GM08714 (cell line): ENCODE data around the gene STK11.
A peak's percentile ranks its signal among the peaks of the same experiment; 100 is the strongest.

Experiments used
- H3K4me3 ChIP-seq: fragments of 200-500 bp; sonication (Bioruptor generic); 2 replicates; pipeline ENCODE4 v1.5.1; 2014; ENCODE audit warnings: mild to moderate bottlenecking, low read length, inconsistent platforms
- ZNF274 ChIP-seq: IDR thresholded peaks from 2 replicates; pipeline ENCODE4 v1.6.1; 2012; ENCODE audit warnings: mild to moderate bottlenecking, low read depth, low read length

The STK11 gene

DNA sequence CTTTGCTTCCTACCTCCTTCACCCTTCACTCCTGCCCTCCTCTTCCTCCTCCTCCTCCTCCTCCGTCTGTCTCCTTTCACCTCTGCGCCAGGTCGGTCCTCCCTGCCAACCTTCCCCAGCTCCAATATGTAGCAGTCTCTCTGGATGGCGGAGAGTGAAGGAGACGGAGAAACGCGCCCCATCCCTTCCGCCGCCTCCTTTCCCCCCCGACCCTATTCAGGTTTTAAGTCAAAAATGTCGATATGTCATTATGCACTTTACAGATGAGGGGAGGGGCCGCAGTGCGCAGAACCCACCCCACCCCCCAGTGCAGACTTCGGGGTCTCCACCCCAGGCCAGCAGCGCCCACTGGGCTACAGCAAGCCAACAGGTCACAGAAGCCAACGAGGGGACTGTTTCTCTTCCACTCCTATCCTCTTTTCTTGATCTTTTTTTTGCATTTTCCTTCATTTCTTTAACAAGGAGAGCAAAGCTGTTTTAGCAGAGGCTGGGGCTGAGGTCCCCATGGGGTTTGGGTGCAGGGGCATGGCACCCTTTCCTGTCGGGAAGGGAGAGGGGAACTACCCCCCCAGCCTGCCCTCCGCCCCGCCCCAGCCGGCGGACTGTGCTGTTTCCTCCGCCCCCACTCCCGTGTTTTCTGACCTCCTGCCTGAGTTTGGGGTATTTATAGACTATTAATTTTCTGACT, 52.0 kb downstream of the STK11 start:
- no peak for TF ChIP-seq ZNF274

DNA sequence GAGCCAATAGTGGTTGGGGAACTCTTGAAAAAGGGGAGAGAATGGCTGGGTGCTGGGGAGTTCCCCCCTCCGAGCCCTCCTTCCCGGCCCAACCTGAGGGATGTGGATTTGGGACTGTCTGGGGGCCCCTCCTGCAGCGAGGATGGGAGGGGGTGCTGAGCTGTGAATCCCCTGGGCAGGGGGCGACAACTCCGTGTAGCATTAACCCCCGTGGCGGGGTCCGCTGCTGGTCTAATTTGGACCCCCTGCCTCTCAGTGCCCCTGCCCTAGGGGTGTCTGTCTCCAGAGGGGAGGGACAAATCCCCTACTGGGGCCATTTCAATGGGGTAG, 52.5 kb downstream of the STK11 start:
- peak overlapping the region; percentile 15; the same call in 1 of the 2 replicates for H3K4me3 ChIP-seq
- TF ChIP-seq ZNF274, result no peak

More for the DNA sequence above, 52.0 kb downstream of the STK11 start:
- no peak overlapping the region; the same call in 1 of the 2 replicates for H3K4me3 ChIP-seq

DNA sequence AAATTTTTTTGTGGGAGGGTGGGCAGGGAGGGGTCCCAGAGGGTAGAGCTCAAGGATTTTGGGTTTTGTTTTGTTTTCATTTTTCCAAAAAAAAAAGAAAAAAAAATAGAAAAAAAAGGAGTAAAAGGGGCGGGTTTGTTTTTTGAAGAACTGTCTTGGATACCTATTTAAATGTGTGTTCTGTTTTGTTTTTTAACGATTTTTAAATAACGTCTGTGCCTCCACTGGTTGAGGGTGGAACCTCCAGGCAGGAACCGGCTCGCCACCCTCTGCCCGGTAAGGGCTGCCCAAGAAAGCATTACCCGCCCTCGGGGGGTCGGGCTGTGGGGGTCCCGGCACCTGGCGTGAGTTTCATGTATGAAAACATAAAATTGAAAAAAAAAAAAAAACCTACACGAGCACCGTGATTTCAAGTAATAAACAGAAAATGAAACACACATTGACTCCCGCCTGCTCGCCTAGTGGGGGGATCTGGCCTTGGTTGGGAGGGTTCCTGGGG, 53.2 kb downstream of the STK11 start:
- no peak for TF ChIP-seq ZNF274
- peak overlapping the region; percentile 59; the same call in 1 of the 2 replicates for H3K4me3 ChIP-seq

DNA sequence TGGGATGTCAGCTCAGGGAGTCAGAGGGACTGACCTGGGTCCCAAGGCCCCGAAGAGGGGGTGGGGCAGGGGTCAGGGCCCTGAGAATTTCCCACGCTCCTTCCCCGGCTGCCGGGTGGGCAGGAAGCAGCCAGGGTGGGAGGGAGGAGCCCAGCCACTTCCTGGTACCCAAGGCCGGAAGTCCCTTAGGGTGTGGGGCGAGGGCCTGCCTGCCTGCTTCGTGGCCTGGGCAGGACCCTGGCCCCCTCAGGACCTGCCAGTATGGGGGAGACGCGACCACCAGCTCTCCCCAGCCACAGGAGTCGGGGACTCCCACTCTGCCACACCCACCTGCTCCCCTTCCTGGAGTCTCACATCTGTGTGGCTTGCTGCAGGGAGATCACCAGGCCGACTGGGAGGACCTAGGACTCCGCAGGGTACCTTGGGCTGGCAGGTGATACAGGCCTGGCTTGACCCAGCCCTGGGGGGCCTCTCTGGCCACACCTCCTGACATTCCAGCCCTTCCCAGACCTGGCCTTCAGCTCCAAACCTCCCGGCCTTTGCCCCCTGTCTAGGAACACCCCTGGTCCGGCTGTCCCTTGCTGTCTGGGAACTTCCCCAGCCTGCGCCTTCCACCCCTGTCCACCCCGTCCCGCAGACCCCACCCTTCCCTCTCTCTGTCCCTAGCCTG, 53.8 kb downstream of the STK11 start:
- H3K4me3 ChIP-seq, result peak overlapping the region; percentile 59; the same call in 1 of the 2 replicates
- TF ChIP-seq ZNF274, result no peak

DNA sequence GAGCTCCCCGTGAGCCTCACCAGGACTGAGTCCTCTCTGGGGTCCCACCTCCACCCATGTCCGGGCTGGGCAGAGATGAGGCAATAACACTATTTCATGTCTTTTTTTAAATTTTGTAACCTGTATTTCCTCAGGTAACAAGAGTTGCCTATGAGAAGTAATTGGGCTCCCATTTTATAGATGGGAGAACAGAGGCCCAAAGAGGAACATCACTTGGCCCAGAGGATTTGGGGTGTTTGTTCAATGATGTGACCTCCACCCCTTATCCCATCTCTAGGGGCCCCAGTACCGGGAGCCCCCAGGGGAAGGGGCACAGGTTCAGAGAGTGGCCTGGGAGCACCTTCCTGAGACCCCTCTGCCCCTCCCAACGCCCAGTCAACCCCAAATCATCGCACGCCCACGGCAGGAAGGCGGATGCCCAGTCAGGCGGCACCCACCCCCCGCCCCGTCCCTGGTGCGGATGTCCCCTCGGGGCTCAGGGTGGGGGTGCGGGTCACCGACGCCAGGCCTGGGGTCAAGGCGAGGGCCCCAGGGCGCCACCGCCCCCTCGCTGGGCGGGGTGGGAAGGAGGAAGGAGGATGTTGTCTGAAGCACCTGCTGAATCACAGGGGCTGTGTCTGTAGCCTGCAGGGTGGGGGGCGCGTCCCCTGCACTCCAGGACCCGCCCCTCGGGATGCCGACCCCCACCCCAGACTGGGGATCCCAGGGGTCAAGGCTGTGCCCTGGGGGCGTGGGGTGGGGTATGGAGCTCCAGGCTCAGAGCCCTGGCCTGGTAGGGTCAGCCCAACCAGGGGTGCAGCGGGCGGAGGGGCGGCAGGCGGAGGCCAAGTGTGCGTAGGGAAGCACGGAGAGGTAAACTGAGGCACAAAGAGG, 54.5 kb downstream of the STK11 start:
- no peak for TF ChIP-seq ZNF274
- H3K4me3 ChIP-seq, result peak overlapping the region; percentile 25; the same call in 1 of the 2 replicates

DNA sequence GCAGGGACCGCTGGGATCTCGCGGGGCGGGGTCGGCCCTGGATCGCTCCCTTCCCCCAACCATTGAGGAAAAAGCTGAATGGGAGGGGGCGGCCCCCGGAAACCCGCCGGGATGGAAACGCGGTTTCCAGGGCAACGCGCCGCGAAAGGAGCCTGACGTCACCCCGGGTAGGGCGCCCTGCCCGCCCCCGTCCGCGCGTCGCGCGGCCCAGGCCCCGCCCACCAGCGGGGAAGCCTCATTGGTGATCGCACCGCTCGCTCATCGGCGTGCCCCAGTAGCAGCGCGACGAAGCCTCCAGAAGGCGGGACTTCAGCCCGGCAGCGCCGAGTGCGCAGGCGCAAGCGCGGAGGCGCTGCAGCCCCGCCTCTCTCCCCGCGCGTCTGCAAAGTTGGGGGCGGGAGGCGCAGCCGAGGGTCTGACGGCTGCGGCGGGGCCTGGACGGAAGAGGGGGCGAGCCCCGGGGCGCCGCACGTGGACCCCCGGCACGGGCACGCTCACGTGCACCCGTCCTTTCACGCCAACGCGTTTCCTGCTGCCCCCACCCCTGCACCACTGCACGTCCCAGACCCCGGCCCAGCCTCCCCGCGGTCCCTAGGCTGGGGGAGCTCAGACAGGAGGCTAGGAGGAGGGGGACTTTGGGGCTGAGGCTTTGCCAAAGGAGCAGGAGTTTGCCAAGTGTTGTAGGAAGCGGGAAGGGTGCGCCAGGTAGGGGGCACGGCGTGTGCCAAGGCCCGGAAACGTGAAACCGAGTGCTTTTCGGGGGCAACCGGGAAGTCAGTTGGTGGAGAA, 55.4 kb downstream of the STK11 start:
- H3K4me3 ChIP-seq, result peak overlapping the region; percentile 73; the same call in 1 of the 2 replicates
- no peak for TF ChIP-seq ZNF274

DNA sequence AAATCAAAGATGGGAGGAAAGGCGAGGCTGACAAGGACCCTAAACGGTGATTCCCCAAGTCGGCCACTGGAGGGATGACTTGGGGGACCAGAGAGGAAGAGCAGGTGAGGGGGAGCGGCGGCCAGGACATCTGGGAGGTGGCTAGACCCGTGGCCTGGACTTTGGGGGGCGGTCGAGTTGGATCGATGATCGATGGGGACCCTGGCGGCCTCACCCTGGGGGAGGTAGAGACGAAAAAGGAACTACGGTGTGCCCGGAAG, 55.9 kb downstream of the STK11 start:
- no peak for TF ChIP-seq ZNF274
- peak overlapping the region; percentile 73; the same call in 1 of the 2 replicates for H3K4me3 ChIP-seq

DNA sequence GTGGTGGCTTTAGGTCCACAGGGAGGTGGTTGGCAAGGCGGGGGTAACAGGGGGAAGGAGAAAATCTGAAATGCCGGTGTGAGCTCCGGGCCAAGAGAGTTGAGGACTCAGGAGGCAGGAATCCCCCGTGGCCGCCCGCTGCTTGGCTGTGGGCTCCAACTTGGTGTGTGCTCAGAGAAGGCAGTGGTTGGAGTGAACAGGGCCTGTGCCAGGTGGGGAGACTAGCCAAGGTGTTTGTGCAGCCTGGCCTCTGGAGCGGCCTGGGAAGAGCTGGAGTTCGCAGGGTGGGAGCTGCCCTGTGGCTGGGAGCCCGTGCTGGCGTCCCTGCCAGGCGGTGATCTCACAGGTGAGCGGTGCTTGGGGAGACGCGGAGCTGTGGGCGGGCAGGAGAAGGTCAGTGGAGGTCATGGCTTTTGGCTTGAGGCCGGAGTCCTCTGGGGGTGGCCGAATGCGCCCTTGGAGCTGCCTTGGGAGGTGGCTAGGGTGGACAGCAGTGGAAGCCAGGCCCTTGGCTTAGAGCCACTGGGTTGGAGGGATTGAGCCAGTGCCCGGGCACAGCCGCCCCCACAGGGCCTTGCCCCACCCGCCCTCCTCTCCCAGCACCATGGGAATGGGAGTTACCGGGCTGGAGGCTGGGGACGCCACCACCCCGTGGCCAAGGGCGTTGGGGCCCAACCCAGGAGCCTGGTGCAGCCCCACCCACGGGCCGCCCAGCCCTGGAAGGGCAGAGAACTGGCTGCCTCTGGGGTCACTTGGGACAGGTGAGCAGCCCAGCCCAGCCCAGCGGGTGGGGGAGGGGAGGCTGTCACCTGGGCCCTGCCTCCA, 56.4 kb downstream of the STK11 start:
- TF ChIP-seq ZNF274, result no peak
- peak overlapping the region; percentile 73; the same call in 1 of the 2 replicates for H3K4me3 ChIP-seq

DNA sequence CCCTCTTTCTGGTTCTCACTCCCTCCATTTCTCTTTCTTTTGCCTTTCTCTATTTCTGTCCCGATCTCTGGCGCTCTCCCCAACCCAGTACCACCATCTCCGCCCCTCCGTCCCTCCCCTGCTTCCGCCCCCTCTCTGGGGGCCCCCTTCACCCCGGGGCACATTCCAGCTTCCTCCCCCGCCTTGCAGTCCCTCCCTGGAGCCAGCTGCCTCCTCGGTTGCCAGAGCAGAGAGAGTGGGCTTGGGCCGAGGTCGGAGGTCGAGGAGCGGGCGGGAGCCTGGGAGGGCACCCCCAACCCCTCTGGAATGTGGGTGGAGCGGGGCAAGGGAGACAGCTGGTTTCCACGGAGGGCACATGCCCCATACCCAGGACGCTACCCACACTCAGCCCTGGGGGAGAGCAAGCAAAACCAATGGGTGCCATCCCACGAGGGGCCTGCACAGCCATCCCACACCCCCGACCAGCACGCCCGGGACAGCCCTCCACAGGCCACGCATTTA, 57.1 kb downstream of the STK11 start:
- no peak for TF ChIP-seq ZNF274
- peak overlapping the region; percentile 73; the same call in 1 of the 2 replicates for H3K4me3 ChIP-seq

DNA sequence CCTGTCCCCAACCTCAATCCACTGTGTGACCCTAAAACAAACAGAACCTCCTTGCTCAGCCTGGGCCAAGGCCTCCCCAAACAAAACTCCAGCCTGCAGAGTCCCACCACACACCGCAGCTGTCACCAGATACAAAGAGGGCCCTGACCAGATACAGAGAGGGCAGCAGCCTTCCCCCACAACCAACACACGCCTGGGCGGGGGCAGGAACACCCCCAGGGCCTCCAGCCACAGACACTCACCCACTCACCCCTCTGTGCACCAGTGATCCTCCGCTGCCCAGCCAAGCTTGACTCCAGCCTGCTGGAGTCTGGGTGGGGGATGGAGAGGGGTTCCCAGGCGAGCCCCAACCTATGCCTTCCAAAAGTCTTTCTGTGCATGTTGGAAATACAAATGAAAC, 57.6 kb downstream of the STK11 start:
- TF ChIP-seq ZNF274, result no peak
- H3K4me3 ChIP-seq, result no peak overlapping the region

DNA sequence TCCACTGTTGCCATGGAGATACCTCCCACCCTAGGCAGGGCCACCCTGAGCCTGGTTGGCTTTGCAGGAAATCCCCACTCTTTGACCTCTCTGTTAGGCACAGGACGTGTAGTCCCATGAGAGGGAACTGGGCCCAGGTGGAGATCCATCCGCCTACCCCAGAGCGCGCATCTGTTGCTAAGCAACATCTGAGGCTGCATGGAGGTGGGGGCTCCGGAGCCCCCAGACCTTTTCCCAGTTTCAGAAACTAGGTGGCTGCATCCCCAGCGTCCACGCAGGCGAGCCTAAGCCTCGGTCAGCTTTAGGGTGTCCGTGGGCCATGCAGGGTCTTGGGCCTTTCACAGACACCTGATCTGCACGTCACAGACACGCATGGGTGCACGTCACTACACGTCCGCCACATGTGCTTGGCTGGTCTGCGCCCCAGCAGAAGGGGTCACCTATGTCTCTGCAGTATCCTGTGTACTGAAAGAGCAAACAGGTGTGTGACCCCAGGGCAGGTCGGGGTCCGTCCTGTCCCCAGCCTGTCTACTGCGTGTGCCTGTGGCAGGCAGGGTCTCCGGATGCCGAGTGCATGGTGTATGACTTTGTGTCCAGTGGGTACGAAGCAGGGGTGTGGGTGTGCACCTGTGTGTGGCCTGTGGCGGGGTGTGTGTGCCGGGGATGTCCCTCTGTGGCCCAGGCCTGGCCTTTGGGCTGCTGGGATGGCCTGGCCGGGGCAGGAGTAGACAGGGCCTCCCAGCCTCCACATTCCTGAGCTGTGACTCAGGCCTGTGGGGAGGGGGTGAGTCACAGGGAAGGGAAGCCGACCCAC, 59.4 kb downstream of the STK11 start:
- no peak for TF ChIP-seq ZNF274
- no peak overlapping the region for H3K4me3 ChIP-seq

DNA sequence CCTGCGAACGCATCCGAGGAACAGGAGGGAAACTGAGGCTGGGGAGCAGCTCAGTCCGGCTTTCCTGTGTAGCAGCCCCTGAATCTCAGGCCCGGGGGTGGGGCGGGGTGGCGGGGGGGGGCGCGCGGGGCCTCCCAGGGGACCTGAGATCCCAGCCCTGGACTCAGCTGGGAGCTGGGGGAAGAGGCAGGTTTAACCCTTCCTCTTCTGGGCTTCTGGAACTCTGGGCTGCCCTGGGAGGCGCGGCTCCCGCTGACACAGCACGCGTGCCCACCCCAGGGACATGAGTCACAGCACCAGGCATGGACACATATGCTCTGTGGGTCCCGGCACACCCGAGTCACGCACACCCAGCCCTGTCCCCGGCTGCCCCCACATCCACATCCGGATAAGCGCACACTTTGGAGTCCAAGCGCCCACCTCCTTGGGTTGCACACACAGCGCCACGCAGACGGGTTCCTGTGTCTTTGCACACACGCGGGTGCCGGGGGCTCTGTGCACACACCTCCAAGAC, 60.1 kb downstream of the STK11 start:
- peak overlapping the region; percentile 3; the same call in 1 of the 2 replicates for H3K4me3 ChIP-seq
- TF ChIP-seq ZNF274, result no peak
